Spleen (tissue), 7 donors: ENCODE results near the gene CNTNAP2.

ENCODE experiments used
- CTCF ChIP-seq, 11 experiments: fragments of 200-600 bp in 7 of 11; fragments of 450-650 bp in 4 of 11; sonication (generic) in 4 of 11; IDR thresholded peaks in 8 of 11; conservative IDR thresholded peaks in 3 of 11; 1 replicate in 7 of 11; 2 replicates in 4 of 11; pipeline versions ENCODE4 v1.4.0 to v1.8.0; 2016 to 2021; ENCODE audit warnings: antibody characterized with exemption in 11 of 11, inconsistent platforms in 4 of 11, mild to moderate bottlenecking in 1 of 11
- POLR2A ChIP-seq, 3 donors: fragments of 450-650 bp; IDR thresholded peaks; one replicate each; pipeline ENCODE4 v1.5.1; 2017; ENCODE audit warnings: antibody characterized with exemption in 3 of 3, mild to moderate bottlenecking in 1 of 3
- POLR2AphosphoS5 ChIP-seq, 3 donors: sonication (generic); formaldehyde crosslinking; IDR thresholded peaks; one replicate each; pipeline ENCODE4 v1.5.1; 2017; ENCODE audit warnings: antibody characterized with exemption in 3 of 3
- donor health status: DM: no; HTN: no; CAD: no; lungs with moderate emphysema.
- donor health status: DM: no; HTN: no; CAD: no.
- donor health status: DM: no; HTN: no; CAD: no.

GRCh38 chr7:147070886-147071285 is 954.3 kb downstream of the CNTNAP2 start:
- TF ChIP-seq CTCF (IDR thresholded peaks at IDR 0.05 in 8 of 11, conservative IDR thresholded peaks at IDR 0.05 in 3 of 11) (no peak), POLR2A (IDR thresholded peaks at IDR 0.05) (no peak), POLR2AphosphoS5 (IDR thresholded peaks at IDR 0.05) (no peak)
